Panc1 (cell line): ENCODE results near the gene CPLX3. TPM values are rescaled to one million over a fixed set of nuclear protein-coding genes. Genes with fewer than 3 reads are reported as not detected.

ENCODE experiments used
- ATAC-seq: fragments of 200-7000 bp; cut with Tn5 transposase; 2 replicates; pipeline ENCODE4 v1.9.1; 2020; ENCODE audit warnings: mild to moderate bottlenecking, moderate library complexity
- BruUV-seq: library from RNA; stranded (reverse); fragments of 400-500 nt; replicated peaks from 2 replicates; lab custom pipeline; 2021; lab: Mats Ljungman, UMichigan
- CTCF ChIA-PET: fragments of 300-600 bp; sonication (Branson Sonifier 250); formaldehyde crosslinking; loops from one replicate; lab custom pipeline; 2022; ENCODE audit warnings: antibody characterized with exemption; lab: Charles Lee
- POLR2A ChIA-PET: fragments of 300-600 bp; sonication (Branson Sonifier 250); formaldehyde crosslinking; loops from one replicate; lab custom pipeline; 2022; ENCODE audit warnings: antibody characterized with exemption; lab: Charles Lee
- DNase-seq: peaks from one replicate; pipeline ENCODE4 v3.0.0-alpha.2; 2010; ENCODE audit warnings: low read depth, low spot score
- H3K27ac ChIP-seq: 2 replicates; pipeline ENCODE4 v1.5.1; 2011; ENCODE audit warnings: mild to moderate bottlenecking, low read length, inconsistent platforms
- H3K27me3 ChIP-seq: fragments of 200-500 bp; sonication (Bioruptor generic); 2 replicates; pipeline ENCODE4 v1.6.0; 2014; ENCODE audit warnings: low read length, inconsistent platforms; ENCODE audit not compliant: control insufficient read depth, insufficient read depth
- H3K36me3 ChIP-seq: fragments of 200-500 bp; sonication (Bioruptor generic); 2 replicates; pipeline ENCODE4 v1.5.1; 2014; ENCODE audit warnings: inconsistent platforms, mild to moderate bottlenecking, low read length, moderate library complexity; ENCODE audit not compliant: control insufficient read depth, insufficient read depth
- H3K4me1 ChIP-seq: 2 replicates; pipeline ENCODE4 v1.5.1; 2011; ENCODE audit warnings: inconsistent platforms, mild to moderate bottlenecking, low read length, moderate library complexity; ENCODE audit not compliant: control insufficient read depth, insufficient read depth
- H3K4me3 ChIP-seq, 2 experiments: 2 replicates each; pipeline ENCODE4 v1.5.1; 2011 to 2012; ENCODE audit warnings: low read depth in 2 of 2, low read length in 2 of 2, mild to moderate bottlenecking in 2 of 2, inconsistent platforms in 1 of 2, moderate library complexity in 1 of 2
- H3K9me3 ChIP-seq: fragments of 200-500 bp; sonication (Bioruptor generic); 2 replicates; pipeline ENCODE4 v1.5.1; 2014; ENCODE audit warnings: low read depth, mild to moderate bottlenecking, inconsistent platforms, low read length, moderate library complexity; ENCODE audit not compliant: control insufficient read depth, insufficient read depth
- POLR2AphosphoS5 ChIP-seq: IDR thresholded peaks from 2 replicates; pipeline ENCODE4 v1.6.1; 2012; ENCODE audit warnings: mild to moderate bottlenecking, low read depth, low read length, moderate library complexity
- SIN3A ChIP-seq: IDR thresholded peaks from 2 replicates; pipeline ENCODE4 v1.6.1; 2012; ENCODE audit warnings: low read depth, mild to moderate bottlenecking, low read length, moderate library complexity, borderline replicate concordance; ENCODE audit not compliant: insufficient read depth
- TCF7L2 ChIP-seq: IDR thresholded peaks from 2 replicates; pipeline ENCODE4 v1.6.1; 2011; ENCODE audit warnings: mild to moderate bottlenecking, low read depth, low read length, inconsistent platforms
- in situ Hi-C: cut with HindIII; loops from 2 replicates; pipeline ENCODE4 v1.10.0; 2016; ENCODE audit warnings: low sequenced_read_pairs, low pct_unique_long_range_greater_than_20kb
- intact Hi-C: fragments of 100-400 bp; cut with micrococcal nuclease; formaldehyde crosslinking; loops from one replicate; pipeline ENCODE4 v1.10.0; 2022; ENCODE audit not compliant: unreplicated experiment
- total RNA-seq: library from RNA; stranded (reverse); gene quantifications from one replicate; pipeline ENCODE4 v1.2.1, GENCODE V29; 2021; ENCODE audit not compliant: unreplicated experiment
- TF ChIP-seq, protein P1 (sequence below), 2 experiments: IDR thresholded peaks; 2 replicates each; pipeline ENCODE4 v1.6.1; 2011 to 2012; ENCODE audit warnings: low read depth in 2 of 2, control low read depth in 1 of 2, low read length in 1 of 2, mild to moderate bottlenecking in 1 of 2, moderate library complexity in 1 of 2; ENCODE audit not compliant: insufficient read depth in 1 of 2
- TF ChIP-seq, protein P2 (sequence below): fragments of 450-650 bp; IDR thresholded peaks from 2 replicates; pipeline ENCODE4 v1.5.1; 2017; ENCODE audit warnings: mild to moderate bottlenecking

CPLX3 gene
- total RNA-seq, 1 experiment from 2014 or later = not detected

DNA sequence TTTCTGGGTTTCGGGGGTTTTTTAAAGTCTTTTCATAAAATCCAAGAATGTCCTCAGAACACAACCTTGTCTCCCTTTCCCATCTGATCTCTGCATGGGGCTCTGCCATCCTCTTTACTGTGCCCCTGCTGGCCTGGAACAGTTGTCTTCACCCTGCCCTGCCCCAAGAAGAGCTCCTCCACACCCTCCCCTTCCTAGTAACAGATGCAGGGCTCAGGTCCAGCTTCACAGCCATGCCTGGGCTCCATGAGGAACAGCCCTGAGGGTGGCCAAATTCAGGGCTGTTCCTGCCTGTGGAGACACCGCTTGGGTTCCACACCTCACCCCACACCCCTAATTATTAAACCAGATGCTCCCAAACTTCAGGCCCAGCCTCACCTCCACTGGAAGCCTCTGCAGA lies 29.4 kb downstream of the CPLX3 start:
- TF ChIP-seq, protein P1, sequence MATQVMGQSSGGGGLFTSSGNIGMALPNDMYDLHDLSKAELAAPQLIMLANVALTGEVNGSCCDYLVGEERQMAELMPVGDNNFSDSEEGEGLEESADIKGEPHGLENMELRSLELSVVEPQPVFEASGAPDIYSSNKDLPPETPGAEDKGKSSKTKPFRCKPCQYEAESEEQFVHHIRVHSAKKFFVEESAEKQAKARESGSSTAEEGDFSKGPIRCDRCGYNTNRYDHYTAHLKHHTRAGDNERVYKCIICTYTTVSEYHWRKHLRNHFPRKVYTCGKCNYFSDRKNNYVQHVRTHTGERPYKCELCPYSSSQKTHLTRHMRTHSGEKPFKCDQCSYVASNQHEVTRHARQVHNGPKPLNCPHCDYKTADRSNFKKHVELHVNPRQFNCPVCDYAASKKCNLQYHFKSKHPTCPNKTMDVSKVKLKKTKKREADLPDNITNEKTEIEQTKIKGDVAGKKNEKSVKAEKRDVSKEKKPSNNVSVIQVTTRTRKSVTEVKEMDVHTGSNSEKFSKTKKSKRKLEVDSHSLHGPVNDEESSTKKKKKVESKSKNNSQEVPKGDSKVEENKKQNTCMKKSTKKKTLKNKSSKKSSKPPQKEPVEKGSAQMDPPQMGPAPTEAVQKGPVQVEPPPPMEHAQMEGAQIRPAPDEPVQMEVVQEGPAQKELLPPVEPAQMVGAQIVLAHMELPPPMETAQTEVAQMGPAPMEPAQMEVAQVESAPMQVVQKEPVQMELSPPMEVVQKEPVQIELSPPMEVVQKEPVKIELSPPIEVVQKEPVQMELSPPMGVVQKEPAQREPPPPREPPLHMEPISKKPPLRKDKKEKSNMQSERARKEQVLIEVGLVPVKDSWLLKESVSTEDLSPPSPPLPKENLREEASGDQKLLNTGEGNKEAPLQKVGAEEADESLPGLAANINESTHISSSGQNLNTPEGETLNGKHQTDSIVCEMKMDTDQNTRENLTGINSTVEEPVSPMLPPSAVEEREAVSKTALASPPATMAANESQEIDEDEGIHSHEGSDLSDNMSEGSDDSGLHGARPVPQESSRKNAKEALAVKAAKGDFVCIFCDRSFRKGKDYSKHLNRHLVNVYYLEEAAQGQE (IDR thresholded peaks at IDR 0.05; ENCODE audit: insufficient read depth in 1 of 2, low read depth in 2 of 2, low read length in 1 of 2) = no peak
- TF ChIP-seq SIN3A (no peak), POLR2AphosphoS5 (no peak), TCF7L2 (no peak)
- TF ChIP-seq, protein P2, sequence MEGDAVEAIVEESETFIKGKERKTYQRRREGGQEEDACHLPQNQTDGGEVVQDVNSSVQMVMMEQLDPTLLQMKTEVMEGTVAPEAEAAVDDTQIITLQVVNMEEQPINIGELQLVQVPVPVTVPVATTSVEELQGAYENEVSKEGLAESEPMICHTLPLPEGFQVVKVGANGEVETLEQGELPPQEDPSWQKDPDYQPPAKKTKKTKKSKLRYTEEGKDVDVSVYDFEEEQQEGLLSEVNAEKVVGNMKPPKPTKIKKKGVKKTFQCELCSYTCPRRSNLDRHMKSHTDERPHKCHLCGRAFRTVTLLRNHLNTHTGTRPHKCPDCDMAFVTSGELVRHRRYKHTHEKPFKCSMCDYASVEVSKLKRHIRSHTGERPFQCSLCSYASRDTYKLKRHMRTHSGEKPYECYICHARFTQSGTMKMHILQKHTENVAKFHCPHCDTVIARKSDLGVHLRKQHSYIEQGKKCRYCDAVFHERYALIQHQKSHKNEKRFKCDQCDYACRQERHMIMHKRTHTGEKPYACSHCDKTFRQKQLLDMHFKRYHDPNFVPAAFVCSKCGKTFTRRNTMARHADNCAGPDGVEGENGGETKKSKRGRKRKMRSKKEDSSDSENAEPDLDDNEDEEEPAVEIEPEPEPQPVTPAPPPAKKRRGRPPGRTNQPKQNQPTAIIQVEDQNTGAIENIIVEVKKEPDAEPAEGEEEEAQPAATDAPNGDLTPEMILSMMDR = no peak

DNA sequence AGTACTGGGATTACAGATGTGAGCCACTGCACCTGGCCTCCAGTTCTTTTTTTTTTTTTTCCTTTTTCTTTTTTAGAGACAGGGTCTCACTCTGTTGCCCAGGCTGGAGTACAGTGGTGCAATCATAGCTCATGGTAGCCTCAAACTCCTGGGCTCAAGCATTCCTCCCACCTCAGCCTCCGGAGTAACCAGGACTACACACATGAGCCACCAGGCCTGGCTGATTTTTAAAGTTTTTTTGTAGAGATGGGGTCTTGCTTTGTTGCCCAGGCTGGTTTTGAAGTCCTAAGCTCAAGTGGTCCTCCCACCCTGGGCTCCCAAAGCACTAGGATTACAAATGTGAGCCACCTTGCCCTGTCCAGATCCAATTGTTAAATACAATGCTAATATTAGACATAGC lies 30.1 kb downstream of the CPLX3 start:
- no TSS peak for BruUV-seq
- ChIA-PET CTCF (no interaction called here), POLR2A (no interaction called here)
- no peak overlapping the region for H3K4me3 ChIP-seq
- no peak overlapping the region for H3K27ac ChIP-seq
- intact Hi-C loops = no loop called here
- H3K9me3 ChIP-seq = no peaks in the 10 kb centered on the region
- H3K27me3 ChIP-seq = no peaks in the 10 kb centered on the region
- H3K36me3 ChIP-seq = peaks cover 2% of the 10 kb centered on the region; the same call in 1 of the 2 replicates
- ATAC-seq (no peak), DNase-seq (no peak)
- TF ChIP-seq POLR2AphosphoS5 (no peak), TCF7L2 (no peak), SIN3A (no peak)
- TF ChIP-seq, protein P1 (IDR thresholded peaks at IDR 0.05; ENCODE audit: insufficient read depth in 1 of 2, low read depth in 2 of 2, low read length in 1 of 2) = no peak
- TF ChIP-seq, protein P2 = no peak
- in situ Hi-C loops = no loop called here
- no peaks in the 10 kb centered on the region for H3K4me1 ChIP-seq

More for the DNA sequence above, 29.4 kb downstream of the CPLX3 start:
- ChIA-PET POLR2A (interaction anchor here (0.6 kb wide), 2 partner anchors 42 to 336 kb away, joined by 5 to 7 read pairs; no protein-coding TSS in a partner anchor), CTCF (interaction anchor here (0.7 kb wide), 1 partner anchor 47 kb away, joined by 3 read pairs; no protein-coding TSS in a partner anchor)
- in situ Hi-C loops (no loop called here), intact Hi-C loops (no loop called here)
- ATAC-seq (no peak), DNase-seq (no peak)
- Histone ChIP-seq H3K27ac (no peak overlapping the region), H3K36me3 (peaks cover 2% of the 10 kb centered on the region; the same call in 1 of the 2 replicates), H3K4me3 (no peak overlapping the region), H3K27me3 (no peaks in the 10 kb centered on the region), H3K4me1 (no peaks in the 10 kb centered on the region), H3K9me3 (no peaks in the 10 kb centered on the region)
- no TSS peak for BruUV-seq
